Measurements from ENCODE around the gene SSX4B. TPM values are rescaled to one million over a fixed set of nuclear protein-coding genes. Genes with fewer than 3 reads are reported as not detected.
"Not testable (repeated sequence)": the region's sequence is repeated elsewhere in the genome, so short reads cannot be mapped to it uniquely, and the experiment has no call there.

Gene SSX4B
- total and polyA plus RNA-seq, 2 donors (not counting 1 experiment from before 2014, with no cell fraction given), result not detected

DNA sequence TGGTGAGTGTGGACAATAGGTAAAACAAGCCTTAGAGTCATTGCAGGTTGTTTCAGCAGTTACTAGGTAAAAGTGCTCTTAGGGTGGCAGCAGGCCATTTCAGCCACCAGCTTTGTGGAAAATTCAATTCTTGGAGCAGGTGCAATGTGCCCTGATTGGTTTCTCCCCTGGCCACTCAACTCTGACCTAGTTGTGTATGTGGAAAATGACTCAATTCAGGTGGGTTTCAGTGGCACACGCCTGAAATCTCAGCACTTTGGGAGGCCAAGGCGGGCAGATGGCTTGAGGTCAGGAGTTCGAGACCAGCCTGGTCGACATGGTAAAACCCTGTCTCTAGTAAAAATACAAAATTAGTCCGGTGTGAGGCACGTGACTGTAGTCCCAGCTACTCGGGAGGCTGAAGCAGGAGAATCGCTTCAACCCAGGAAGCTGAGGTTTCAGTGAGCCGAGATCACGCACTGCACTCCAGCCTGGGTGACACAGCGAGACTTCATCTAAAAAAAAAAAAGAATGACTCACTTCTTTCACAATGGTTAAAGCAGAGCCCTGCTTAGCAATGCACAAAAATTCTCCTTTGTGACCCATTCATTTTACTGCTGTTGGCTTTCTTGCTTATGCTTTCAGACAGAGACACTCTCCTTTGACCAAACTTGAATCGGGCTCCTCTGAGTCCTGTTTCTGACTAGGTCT, 15.4 kb upstream of the SSX4B start:
- H3K27me3 ChIP-seq (ENCODE audit: control insufficient read depth, insufficient read depth, low read length); H3K4me1 ChIP-seq (ENCODE audit: control insufficient read depth, extremely low read depth, insufficient read depth, low read length); H3K4me2 ChIP-seq (ENCODE audit: extremely low read depth, insufficient read depth, low read length); H3K27ac ChIP-seq (ENCODE audit: insufficient read depth, low read length); H3K9ac ChIP-seq (ENCODE audit: insufficient read depth, low read length); H4K20me1 ChIP-seq (ENCODE audit: control insufficient read depth, extremely low read depth, insufficient read depth, low read length); DNase-seq (ENCODE audit: low read depth in 2 of 2); H2AFZ ChIP-seq (ENCODE audit: low read length); H3K9me3 ChIP-seq (ENCODE audit: control insufficient read depth, insufficient read depth, low read depth, low read length); H3K36me3 ChIP-seq (ENCODE audit: control insufficient read depth, insufficient read depth, low read length); H3K4me3 ChIP-seq (replicated peaks in 1 of 4; ENCODE audit: control extremely low read depth in 1 of 4, insufficient read depth in 1 of 4, low read depth in 3 of 4, low read length in 4 of 4); H3K79me2 ChIP-seq (ENCODE audit: control insufficient read depth, insufficient read depth, low read length): not testable (repeated sequence)

DNA sequence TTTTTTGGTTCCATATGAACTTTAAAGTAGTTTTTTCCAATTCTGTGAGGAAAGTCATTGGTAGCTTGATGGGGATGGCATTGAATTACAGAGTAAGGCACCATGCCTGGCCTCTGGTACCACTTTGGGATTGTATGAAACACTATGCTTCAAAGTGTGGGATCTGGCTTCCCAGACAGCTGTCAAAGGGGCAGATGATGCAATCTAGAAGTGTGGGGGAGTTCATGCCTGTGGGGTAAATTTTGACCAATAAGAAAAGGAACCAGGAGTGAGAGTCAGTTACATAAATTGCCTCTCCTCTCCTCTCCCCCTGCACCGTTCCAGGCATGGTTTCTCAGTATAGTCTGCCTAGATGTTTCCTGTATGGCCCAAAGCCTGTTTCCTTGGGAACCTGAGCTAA, 13.9 kb downstream of the SSX4B start:
- H3K9me3 ChIP-seq (ENCODE audit: control insufficient read depth, insufficient read depth, low read depth, low read length); H2AFZ ChIP-seq (ENCODE audit: low read length); H3K4me2 ChIP-seq (ENCODE audit: extremely low read depth, insufficient read depth, low read length); H3K27me3 ChIP-seq (ENCODE audit: control insufficient read depth, insufficient read depth, low read length); H3K27ac ChIP-seq (ENCODE audit: insufficient read depth, low read length); H3K4me1 ChIP-seq (ENCODE audit: control insufficient read depth, extremely low read depth, insufficient read depth, low read length); H3K4me3 ChIP-seq (replicated peaks in 1 of 4; ENCODE audit: control extremely low read depth in 1 of 4, insufficient read depth in 1 of 4, low read depth in 3 of 4, low read length in 4 of 4); H3K36me3 ChIP-seq (ENCODE audit: control insufficient read depth, insufficient read depth, low read length); H3K9ac ChIP-seq (ENCODE audit: insufficient read depth, low read length); DNase-seq (ENCODE audit: low read depth in 2 of 2); H3K79me2 ChIP-seq (ENCODE audit: control insufficient read depth, insufficient read depth, low read length); H4K20me1 ChIP-seq (ENCODE audit: control insufficient read depth, extremely low read depth, insufficient read depth, low read length): not testable (repeated sequence)

- H2AFZ ChIP-seq (ENCODE audit: low read length); H3K27ac ChIP-seq (ENCODE audit: insufficient read depth, low read length); H4K20me1 ChIP-seq (ENCODE audit: control insufficient read depth, extremely low read depth, insufficient read depth, low read length); H3K9me3 ChIP-seq (ENCODE audit: control insufficient read depth, insufficient read depth, low read depth, low read length); DNase-seq (ENCODE audit: low read depth in 2 of 2); H3K4me3 ChIP-seq (replicated peaks in 1 of 4; ENCODE audit: control extremely low read depth in 1 of 4, insufficient read depth in 1 of 4, low read depth in 3 of 4, low read length in 4 of 4); H3K9ac ChIP-seq (ENCODE audit: insufficient read depth, low read length); H3K4me1 ChIP-seq (ENCODE audit: control insufficient read depth, extremely low read depth, insufficient read depth, low read length); H3K36me3 ChIP-seq (ENCODE audit: control insufficient read depth, insufficient read depth, low read length); H3K27me3 ChIP-seq (ENCODE audit: control insufficient read depth, insufficient read depth, low read length); H3K79me2 ChIP-seq (ENCODE audit: control insufficient read depth, insufficient read depth, low read length); H3K4me2 ChIP-seq (ENCODE audit: extremely low read depth, insufficient read depth, low read length): not testable (repeated sequence)
Observed at GRCh38 chrX:48396931-48397330, 14.8 kb downstream of the SSX4B start.

DNA sequence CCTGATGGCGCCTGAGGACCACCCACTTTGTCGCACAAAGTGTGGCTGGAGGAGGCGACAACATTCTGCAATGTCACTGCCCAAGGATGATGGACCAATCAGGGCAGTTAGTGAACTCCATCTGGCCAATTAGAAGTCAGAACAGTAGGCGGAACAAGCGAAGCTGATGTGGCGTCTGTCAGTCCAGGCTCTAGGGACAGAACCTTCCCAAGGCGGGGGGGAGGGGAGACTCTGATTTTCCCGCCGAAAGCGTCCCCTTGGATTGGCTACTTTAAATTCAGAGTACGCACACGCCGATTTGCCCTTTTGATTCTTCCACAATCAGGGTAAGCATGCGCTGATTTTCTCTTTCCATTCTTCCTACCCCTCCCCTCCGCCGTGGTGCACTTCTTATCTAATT, 28.5 kb downstream of the SSX4B start, which contains the start of gene SSX4:
Gene SSX4 (plus strand): TSS at position 301 of the 400 bp plus-strand sequence. CDS start 515 bp downstream, outside the sequence.
- not testable (repeated sequence) for DNase-seq (ENCODE audit: low read depth in 2 of 2); H3K27ac ChIP-seq (ENCODE audit: insufficient read depth, low read length); H3K4me3 ChIP-seq (replicated peaks in 1 of 4; ENCODE audit: control extremely low read depth in 1 of 4, insufficient read depth in 1 of 4, low read depth in 3 of 4, low read length in 4 of 4); H3K36me3 ChIP-seq (ENCODE audit: control insufficient read depth, insufficient read depth, low read length); H3K4me2 ChIP-seq (ENCODE audit: extremely low read depth, insufficient read depth, low read length); H3K27me3 ChIP-seq (ENCODE audit: control insufficient read depth, insufficient read depth, low read length); H3K9ac ChIP-seq (ENCODE audit: insufficient read depth, low read length); H3K4me1 ChIP-seq (ENCODE audit: control insufficient read depth, extremely low read depth, insufficient read depth, low read length); H3K79me2 ChIP-seq (ENCODE audit: control insufficient read depth, insufficient read depth, low read length); H2AFZ ChIP-seq (ENCODE audit: low read length); H3K9me3 ChIP-seq (ENCODE audit: control insufficient read depth, insufficient read depth, low read depth, low read length); H4K20me1 ChIP-seq (ENCODE audit: control insufficient read depth, extremely low read depth, insufficient read depth, low read length)

- not testable (repeated sequence) for H3K36me3 ChIP-seq (ENCODE audit: control insufficient read depth, insufficient read depth, low read length); H3K27ac ChIP-seq (ENCODE audit: insufficient read depth, low read length); H3K4me1 ChIP-seq (ENCODE audit: control insufficient read depth, extremely low read depth, insufficient read depth, low read length); H2AFZ ChIP-seq (ENCODE audit: low read length); H3K4me3 ChIP-seq (replicated peaks in 1 of 4; ENCODE audit: control extremely low read depth in 1 of 4, insufficient read depth in 1 of 4, low read depth in 3 of 4, low read length in 4 of 4); DNase-seq (ENCODE audit: low read depth in 2 of 2); H3K9me3 ChIP-seq (ENCODE audit: control insufficient read depth, insufficient read depth, low read depth, low read length); H4K20me1 ChIP-seq (ENCODE audit: control insufficient read depth, extremely low read depth, insufficient read depth, low read length); H3K79me2 ChIP-seq (ENCODE audit: control insufficient read depth, insufficient read depth, low read length); H3K9ac ChIP-seq (ENCODE audit: insufficient read depth, low read length); H3K27me3 ChIP-seq (ENCODE audit: control insufficient read depth, insufficient read depth, low read length); H3K4me2 ChIP-seq (ENCODE audit: extremely low read depth, insufficient read depth, low read length)
Observed at GRCh38 chrX:48370408-48370807, 41.4 kb downstream of the SSX4B start.

- not testable (repeated sequence) for H3K4me3 ChIP-seq (replicated peaks in 1 of 4; ENCODE audit: control extremely low read depth in 1 of 4, insufficient read depth in 1 of 4, low read depth in 3 of 4, low read length in 4 of 4); H3K9me3 ChIP-seq (ENCODE audit: control insufficient read depth, insufficient read depth, low read depth, low read length); H4K20me1 ChIP-seq (ENCODE audit: control insufficient read depth, extremely low read depth, insufficient read depth, low read length); DNase-seq (ENCODE audit: low read depth in 2 of 2); H3K27me3 ChIP-seq (ENCODE audit: control insufficient read depth, insufficient read depth, low read length); H3K4me2 ChIP-seq (ENCODE audit: extremely low read depth, insufficient read depth, low read length); H3K9ac ChIP-seq (ENCODE audit: insufficient read depth, low read length); H2AFZ ChIP-seq (ENCODE audit: low read length); H3K79me2 ChIP-seq (ENCODE audit: control insufficient read depth, insufficient read depth, low read length); H3K4me1 ChIP-seq (ENCODE audit: control insufficient read depth, extremely low read depth, insufficient read depth, low read length); H3K36me3 ChIP-seq (ENCODE audit: control insufficient read depth, insufficient read depth, low read length); H3K27ac ChIP-seq (ENCODE audit: insufficient read depth, low read length)
Observed at GRCh38 chrX:48367717-48368408, 43.9 kb downstream of the SSX4B start.

Measured in fibroblast of lung (primary cell).